Epithelial cell of esophagus (primary cell): ENCODE measurements around the gene HPS4.
"Not testable (repeated sequence)": the region's sequence is repeated elsewhere in the genome, so short reads cannot be mapped to it uniquely, and the experiment has no call there.

ENCODE experiments used
- DNase-seq: peaks from one replicate; pipeline ENCODE4 v3.0.0; 2010; ENCODE audit warnings: low read depth
- H3K4me3 ChIP-seq: 2 replicates; pipeline ENCODE4 v1.5.1; 2011; ENCODE audit warnings: mild to moderate bottlenecking, low read length, control low read depth
- CTCF ChIP-seq: IDR thresholded peaks from 2 replicates; pipeline ENCODE4 v1.5.1; 2011; ENCODE audit warnings: low read depth, mild to moderate bottlenecking, low read length, control low read depth, inconsistent platforms; ENCODE audit not compliant: insufficient read depth; ENCODE audit errors: missing control alignments

The HPS4 gene

DNA sequence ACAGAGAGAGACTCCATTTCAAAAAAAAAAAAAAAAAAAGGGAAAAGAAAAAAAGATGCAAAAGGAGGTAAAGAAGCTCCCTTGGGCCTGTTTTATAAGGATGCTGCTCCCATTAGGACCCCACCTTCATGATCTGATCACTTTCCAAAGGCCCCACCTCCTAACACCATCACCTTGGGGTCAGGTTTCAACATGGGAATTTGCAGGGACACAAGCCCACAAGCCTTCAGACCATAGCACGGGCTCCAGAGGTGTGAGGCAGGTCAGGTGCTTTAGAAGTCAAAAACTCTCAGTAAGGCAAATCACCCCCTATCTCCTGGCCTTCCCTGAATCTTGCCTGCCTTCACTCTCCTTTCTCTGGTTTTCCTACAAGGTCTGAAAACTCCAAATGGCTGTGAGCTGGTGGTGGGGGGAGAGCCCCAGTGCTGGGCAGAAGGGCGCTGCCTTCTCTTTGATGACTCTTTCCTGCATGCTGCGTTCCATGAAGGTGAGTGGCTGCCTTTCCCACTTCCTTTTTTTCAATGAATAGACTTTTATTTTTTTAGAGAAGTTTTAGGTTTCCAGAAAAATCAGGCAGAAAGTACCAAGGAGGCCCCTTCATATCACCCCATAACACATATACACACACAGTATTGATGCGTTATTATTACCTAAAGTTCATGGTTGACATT, 41.4 kb downstream of the HPS4 start:
- DNase-seq: peak; percentile 34
- TF ChIP-seq CTCF: no peak
- H3K4me3 ChIP-seq: no peak overlapping the region

DNA sequence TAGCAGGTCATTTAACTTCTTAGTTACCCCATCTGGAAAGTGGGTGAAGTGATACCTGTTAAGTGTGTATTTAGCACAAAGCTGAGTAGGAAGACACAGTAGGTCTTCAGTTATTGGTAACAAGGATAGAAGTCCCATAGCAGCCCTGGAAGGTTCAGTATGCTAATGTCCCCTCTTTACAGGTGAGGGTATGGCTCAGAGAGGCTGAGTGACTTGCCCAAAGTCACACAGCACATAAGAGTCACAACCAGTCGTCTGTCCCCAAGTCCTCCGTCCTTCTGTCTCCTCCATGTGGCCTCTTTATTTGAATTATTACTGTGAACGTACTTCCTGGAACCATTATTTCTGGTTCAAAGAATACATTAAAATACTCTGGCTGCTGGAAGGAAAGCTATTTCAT, 44.0 kb downstream of the HPS4 start:
- H3K4me3 ChIP-seq: no peak overlapping the region
- TF ChIP-seq CTCF: no peak
- DNase-seq: no peak

GRCh38 chr22:26438776-26439175, 44.8 kb downstream of the HPS4 start:
- not testable (repeated sequence) for DNase-seq, H3K4me3 ChIP-seq

DNA sequence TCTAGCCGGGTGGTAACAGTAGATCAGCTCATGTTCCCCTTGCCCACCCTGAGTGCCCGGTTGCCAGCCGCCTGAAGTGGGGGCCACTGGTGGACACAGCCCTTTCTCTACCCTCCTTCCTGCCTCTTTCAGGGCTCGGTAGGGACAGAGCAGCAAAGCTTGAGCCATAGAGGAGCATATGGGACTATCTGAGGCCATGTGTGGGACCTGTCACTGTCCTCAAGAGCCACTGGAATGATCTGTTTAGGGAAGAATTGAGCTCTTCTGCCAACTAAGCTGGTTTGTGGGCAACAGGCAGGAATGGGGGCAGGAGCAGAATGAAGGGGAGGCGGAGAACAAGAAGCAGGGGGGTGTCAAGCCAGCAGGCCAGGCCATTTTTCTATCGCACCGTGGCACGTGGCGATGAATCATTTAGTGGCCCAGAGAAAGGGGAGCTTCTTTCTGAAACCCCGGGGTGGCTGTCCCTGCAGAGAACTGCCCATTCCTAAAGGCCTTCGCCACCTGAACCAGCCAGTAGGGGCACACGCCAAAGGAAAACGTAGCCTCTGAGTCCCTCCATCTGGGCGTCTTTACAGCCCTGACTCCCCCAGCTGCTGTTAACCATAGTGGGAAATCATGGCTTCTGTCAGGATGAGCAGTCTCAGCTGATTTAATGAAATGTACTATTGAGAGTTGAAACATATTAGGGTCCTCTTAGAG, 45.7 kb downstream of the HPS4 start:
- no peak for DNase-seq
- no peak overlapping the region for H3K4me3 ChIP-seq
- no peak for TF ChIP-seq CTCF

DNA sequence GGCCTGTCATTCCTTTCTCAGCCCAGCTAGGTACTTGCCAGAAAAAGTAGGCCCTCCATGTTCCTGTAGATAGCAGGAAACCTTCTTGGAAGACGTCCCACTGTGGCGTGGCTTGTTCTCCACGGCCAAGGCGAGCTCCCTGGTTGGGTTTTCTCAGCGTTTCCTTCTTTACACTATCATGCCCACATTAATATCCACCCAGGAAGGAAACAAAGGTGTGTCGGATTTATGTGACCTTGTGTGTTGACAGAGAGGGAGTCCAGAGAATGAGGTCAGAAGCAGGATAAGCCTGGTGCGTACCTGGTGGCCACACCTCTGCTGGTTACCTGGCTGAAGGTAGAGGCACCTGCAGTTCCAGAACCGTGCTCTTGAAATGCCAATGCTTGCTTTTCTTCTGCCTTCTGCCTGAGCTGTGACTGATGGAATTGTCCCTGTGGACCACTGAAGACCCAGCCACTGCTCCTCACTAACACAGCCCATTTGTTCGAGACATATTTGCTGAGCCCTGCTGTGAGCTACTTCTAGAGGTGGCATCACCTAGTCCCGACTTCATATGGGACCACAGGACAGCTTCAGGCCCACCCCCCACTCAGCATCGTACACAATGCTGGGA, 46.6 kb downstream of the HPS4 start:
- no peak for DNase-seq
- H3K4me3 ChIP-seq: no peak overlapping the region
- no peak for TF ChIP-seq CTCF

GRCh38 chr22:26435327-26436093, 48.1 kb downstream of the HPS4 start:
- DNase-seq: no peak
- TF ChIP-seq CTCF: no peak

GRCh38 chr22:26433805-26434204, 49.8 kb downstream of the HPS4 start:
- H3K4me3 ChIP-seq: no peak overlapping the region
- TF ChIP-seq CTCF: no peak
- no peak for DNase-seq

More at GRCh38 chr22:26435327-26436093, 48.1 kb downstream of the HPS4 start:
- H3K4me3 ChIP-seq: no peak overlapping the region
